AG08396 (cell line): Measurements from ENCODE around the gene BTBD6.
A peak's percentile ranks its signal among the peaks of the same experiment; 100 is the strongest.
"Not testable (repeated sequence)": the region's sequence is repeated elsewhere in the genome, so short reads cannot be mapped to it uniquely, and the experiment has no call there.

ENCODE experiments used
- DNase-seq: peaks from one replicate; pipeline ENCODE4 v3.0.0; 2012; ENCODE audit warnings: low spot score, mixed read lengths

BTBD6 gene

GRCh38 chr14:105294142-105294597 is 45.8 kb downstream of the BTBD6 start:
- peak; percentile 69 for DNase-seq

GRCh38 chr14:105297311-105297710 is 49.0 kb downstream of the BTBD6 start:
- not testable (repeated sequence) for DNase-seq

GRCh38 chr14:105299654-105300541 is 51.6 kb downstream of the BTBD6 start:
- peak; percentile 15 for DNase-seq
